Activated CD4-positive, alpha-beta T cell treated with anti-CD3 and anti-CD28 coated beads, Interleukin-2, amount 50 U/mL, for 48 hours (primary cell): ENCODE results near the gene REPS2.
"Not testable (repeated sequence)": the region's sequence is repeated elsewhere in the genome, so short reads cannot be mapped to it uniquely, and the experiment has no call there.

Source experiments
- DNase-seq, 2 experiments: peaks; one replicate each; pipeline ENCODE4 v3.0.0-alpha.2; 2020

Gene REPS2

DNA sequence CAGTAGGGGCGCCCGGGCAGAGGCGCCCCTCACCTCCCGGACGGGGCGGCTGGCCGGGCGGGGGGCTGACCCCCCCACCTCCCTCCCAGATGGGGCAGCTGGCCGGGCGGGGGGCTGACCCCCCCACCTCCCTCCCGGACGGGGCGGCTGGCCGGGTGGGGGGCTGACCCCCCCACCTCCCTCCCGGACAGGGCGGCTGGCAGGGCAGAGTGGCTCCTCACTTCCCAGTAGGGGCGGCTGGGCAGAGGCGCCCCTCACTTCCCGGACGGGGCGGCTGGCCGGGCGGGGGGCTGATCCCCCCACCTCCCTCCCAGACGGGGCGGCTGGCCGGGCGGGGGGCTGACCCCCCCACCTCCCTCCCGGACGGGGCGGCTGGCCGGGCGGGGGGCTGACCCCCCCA is 18.5 kb downstream of the REPS2 start:
- DNase-seq: not testable (repeated sequence)

GRCh38 chrX:16966752-16967448 is 20.4 kb downstream of the REPS2 start:
- DNase-seq: no peak

DNA sequence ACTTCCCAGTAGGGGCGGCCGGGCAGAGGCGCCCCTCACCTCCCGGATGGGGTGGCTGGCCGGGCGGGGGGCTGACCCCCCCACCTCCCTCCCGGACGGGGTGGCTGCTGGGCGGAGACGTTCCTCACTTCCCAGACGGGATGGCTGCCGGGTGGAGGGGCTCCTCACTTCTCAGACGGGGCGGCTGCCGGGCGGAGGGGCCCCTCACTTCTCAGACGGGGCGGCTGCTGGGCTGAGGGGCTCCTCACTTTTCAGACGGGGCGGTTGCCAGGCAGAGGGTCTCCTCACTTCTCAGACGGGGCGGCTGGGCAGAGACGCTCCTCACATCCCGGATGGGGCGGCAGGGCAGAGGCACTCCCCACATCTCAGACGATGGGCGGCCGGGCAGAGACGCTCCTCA is 22.3 kb downstream of the REPS2 start:
- DNase-seq: not testable (repeated sequence)

DNA sequence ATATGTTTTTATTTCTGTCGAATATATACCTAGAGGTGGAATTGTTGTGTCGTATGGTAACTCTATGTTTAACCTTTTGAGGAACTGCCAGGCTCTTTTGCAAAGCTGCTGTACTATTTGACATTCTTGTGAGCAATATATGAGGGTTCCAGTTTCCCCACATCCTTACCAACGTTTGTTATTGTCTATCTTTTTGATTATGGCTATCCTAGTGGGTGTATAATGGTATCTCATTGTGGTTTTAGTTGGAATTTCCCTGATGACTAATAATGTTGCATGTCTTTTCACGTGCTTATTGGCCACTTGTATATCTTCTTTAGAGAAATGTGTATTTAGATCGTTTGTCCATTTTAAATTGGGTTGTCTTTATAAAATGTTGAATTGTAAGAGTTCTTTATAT is 24.5 kb downstream of the REPS2 start:
- no peak for DNase-seq

- DNase-seq: no peak
These were observed 25.2 kb downstream of the REPS2 start for GRCh38 chrX:16971694-16972093.

DNA sequence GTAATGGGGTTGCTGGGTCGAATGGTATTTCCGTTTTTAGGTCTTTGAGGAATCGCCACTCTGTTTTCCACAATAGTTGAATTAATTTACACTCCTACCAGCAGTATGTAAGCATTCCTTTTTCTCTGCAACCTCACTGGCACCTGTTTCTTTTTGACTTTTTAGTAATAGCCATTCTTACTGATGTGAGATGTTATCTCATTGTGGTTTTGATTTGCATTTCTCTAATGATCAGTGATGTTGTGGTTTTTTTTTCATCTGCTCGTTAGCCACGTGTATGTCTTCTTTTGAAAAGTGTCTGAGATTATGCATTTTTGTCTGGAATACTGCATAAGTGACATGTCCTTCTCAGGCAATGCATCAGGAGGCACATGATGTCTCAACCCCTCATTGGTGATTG is 28.8 kb downstream of the REPS2 start:
- DNase-seq: no peak

GRCh38 chrX:16977771-16978170 is 31.3 kb downstream of the REPS2 start:
- DNase-seq: no peak

GRCh38 chrX:16978193-16978984 is 31.9 kb downstream of the REPS2 start:
- DNase-seq: no peak

DNA sequence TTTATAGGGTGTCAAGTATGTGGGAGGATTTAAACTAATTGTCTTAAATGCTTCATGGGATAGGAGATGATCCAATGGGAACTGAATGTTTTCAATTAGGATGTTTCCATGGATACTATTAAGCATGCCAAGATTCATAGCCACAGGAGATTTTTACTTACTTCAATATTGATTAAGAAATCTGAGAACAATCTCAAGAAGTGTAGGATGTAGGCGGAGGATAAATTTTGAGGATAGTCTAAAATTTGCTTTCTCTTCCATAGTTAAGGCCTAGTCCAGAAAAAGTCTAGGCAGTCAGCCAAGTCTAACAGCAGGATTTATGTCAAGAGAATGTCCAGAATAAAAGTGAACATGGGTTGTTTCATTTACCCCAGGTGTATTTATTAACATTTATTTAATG is 32.8 kb downstream of the REPS2 start:
- no peak for DNase-seq

DNA sequence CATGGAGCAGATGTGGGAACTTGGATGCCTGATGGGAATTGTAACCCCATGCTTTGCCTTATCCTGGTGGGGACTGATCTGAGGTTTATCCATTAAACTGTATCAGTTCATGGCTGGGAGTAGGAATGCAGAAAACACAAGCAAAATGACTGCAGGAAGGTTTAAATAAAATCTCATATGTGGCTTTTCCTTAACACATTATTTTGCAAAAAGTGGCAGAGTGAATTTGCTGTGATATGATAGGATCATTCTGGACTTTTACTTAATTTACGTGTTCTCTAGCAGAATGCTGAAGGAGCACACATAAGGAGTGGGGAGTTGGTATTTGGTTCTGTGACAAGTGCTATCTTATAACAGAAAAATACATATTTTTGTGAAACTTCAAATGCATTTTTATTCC is 34.8 kb downstream of the REPS2 start:
- no peak for DNase-seq

DNA sequence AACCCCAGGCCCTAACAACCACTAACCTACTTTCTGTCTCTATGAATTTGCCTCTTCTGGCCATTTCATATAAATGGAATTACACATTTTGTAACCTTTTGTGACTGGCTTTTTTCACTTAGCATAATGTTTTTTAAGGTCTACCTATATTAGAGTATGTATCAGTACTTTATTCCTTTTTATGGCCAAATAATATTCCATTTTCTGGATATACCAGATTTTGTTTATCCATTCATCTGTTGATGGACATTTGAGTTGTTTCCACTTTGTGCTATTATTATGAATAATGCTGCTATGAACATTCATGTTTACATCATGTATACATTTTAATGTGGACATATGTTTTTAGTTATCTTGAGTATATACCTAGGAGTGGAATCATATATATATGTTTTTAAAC is 35.5 kb downstream of the REPS2 start:
- DNase-seq: no peak

- DNase-seq: no peak
These were observed 36.6 kb downstream of the REPS2 start for GRCh38 chrX:16983051-16983450.

GRCh38 chrX:16985286-16985685 is 38.8 kb downstream of the REPS2 start:
- no peak for DNase-seq

GRCh38 chrX:16986169-16986568 is 39.7 kb downstream of the REPS2 start:
- no peak for DNase-seq

DNA sequence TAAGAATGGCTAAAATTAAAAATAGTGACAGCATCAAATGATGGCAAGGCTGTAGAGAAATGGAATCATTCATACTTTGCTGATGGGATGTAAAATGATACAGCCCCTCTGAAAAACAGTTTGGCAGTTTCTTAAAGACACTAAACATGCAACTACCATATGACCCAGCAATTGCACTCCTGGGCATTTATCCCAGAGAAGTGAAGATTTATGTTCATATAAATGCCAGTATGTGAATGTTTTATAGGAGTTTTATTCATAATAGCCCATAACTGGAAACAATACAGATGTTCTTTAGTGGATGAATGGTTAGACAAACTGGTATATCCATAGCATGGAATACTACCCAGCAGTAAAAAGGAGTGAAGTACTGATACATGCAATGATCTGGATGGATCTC is 43.3 kb downstream of the REPS2 start:
- DNase-seq: no peak

DNA sequence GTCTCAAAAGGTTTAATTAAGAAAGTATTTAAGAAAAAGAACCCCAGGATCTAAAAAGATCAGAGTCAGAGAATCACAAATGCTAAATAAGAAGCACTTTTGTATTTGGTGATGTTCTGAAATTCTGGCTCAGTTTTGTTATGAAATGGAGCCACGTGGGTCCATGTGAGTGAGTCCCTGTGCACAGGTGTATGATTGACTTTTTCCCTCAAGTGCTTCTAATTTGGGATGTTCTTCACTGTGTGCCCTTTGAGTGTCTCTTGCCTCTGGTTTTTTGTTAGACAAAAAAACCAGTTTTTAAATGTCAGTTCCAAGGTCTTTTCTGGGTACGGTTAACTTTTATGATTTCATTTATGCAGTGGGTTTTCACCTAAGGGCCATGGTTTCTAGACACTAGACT is 44.4 kb downstream of the REPS2 start:
- no peak for DNase-seq

- no peak for DNase-seq
These were observed 46.0 kb downstream of the REPS2 start for GRCh38 chrX:16992445-16992844.

DNA sequence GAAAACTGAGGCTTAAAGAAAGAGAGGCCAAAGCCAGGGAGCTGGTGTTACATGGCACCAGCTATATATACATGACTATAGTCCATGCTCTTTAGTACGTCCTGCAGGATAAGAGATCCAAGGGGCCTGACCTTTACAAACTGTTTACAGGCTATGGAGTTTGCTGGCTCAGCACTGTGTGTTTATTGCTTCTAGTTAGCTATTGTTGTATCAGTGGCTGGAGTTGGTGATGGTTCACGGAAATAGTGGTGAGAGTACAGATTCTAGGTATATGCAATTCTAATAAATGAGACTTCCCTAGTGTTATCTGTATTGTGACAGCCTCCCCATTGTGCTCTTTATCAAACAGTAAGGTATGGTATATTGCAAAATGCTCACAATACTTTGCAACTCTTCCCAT is 46.5 kb downstream of the REPS2 start:
- DNase-seq: no peak

DNA sequence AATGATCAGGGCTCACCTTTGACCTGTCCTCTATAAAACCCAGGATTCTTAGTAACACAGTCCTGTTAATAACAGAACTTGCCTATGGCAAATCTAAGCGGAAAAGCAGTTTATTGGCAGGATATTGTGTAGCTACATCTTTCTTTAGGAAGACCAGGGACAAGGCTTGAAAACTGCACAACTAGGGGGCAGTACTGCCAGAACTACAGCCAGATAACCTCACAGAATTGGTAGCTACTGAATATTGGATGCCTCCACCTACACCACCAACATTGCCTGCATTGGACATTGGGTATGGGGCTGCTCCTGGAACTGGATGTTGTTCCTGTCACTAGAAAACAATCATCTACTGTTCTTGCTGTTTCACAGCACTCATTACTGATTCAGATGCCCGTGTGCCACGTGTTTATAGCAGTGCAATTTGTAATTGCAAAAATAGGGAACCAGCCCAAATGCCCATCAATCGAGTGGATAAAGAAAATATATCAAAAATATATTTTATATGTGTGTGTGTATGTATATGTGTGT is 47.4 kb downstream of the REPS2 start:
- DNase-seq: no peak

DNA sequence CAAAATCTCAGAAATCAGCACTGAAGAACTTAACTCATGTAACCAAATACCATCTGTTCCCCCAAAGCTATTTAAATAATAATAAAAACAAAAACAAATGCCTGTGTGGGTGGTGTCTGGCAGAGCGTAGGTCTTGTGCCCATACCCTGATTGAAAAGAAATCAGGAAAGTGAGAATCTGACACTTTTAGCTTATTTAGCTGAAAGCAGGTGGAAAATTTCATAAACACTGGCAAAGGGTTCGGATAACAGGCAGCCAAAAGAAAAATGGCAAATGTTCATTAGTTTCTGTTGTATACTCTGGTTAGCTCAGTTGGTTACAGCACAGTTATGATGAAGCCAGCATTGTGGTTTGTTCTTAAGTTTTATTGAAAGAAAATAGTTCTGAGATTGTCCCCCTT is 48.3 kb downstream of the REPS2 start:
- no peak for DNase-seq

DNA sequence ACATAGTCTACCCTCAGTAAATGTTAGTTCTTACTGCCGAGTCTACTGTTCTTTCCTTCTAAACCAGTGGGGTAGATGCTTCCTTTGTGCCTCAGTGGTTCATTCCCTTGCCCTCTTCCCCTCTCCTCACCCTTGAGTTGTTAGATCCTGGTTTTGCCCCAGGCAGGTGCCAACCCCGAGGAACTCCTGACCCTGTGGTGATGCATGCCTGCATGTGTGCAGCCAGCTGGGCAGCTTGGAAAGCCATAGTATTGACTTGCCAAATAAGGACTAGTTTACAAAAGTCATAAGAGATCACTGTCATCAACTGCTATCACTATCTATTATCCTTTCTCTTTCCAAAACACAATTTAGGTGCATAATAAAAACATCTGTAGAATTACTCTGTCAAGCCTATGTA is 50.9 kb downstream of the REPS2 start:
- no peak for DNase-seq

- no peak for DNase-seq
These were observed 52.8 kb downstream of the REPS2 start for GRCh38 chrX:16999275-16999674.

DNA sequence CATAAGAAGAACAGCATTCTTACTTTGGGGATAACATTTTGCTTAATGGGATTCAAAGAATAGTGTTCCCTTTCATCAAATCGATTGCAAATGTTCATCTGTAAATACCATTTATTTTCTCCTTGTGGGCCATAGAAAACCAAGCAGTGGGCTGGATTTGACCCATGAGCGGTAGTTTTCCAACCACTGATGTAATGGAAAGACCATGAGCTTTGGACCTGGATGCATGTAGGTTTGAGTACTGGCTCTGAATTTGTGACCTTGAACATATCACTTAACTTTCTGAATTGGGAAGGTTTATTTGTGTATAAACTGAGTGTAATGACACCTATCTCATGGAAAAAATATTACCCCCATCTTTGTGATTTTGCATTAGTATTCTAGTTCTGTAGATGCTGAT is 54.3 kb downstream of the REPS2 start:
- DNase-seq: no peak

GRCh38 chrX:17005712-17006368 is 59.4 kb downstream of the REPS2 start:
- no peak for DNase-seq
